Measurements from ENCODE around the gene FREM1.

The FREM1 gene

GRCh38 chr9:14690948-14691730, 219.1 kb downstream of the FREM1 start:
- no peak for DNase-seq

GRCh38 chr9:14687042-14687719, 223.0 kb downstream of the FREM1 start:
- DNase-seq: no peak

DNA sequence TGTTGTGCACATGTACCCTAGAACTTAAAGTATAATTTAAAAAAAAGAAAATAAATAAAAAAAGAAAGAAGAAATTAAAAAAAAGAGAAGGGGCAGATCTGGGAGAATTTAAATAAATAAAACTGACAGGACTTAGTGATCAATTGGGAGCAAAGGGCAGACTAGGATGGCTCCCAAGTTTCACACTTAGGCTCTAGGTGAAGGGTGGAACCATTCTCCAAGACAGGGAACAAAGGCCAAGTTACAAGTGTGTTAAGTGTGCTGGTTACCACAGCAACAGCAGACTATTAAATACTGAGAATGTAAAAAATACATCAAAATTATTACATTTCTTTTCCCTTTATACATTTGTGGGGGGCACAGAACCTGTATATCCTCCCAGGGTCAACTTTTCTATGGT, 224.1 kb downstream of the FREM1 start:
- DNase-seq: no peak

All from midbrain (tissue), 1 donor.